ENCODE measurements around the gene PHF21A.

DNA sequence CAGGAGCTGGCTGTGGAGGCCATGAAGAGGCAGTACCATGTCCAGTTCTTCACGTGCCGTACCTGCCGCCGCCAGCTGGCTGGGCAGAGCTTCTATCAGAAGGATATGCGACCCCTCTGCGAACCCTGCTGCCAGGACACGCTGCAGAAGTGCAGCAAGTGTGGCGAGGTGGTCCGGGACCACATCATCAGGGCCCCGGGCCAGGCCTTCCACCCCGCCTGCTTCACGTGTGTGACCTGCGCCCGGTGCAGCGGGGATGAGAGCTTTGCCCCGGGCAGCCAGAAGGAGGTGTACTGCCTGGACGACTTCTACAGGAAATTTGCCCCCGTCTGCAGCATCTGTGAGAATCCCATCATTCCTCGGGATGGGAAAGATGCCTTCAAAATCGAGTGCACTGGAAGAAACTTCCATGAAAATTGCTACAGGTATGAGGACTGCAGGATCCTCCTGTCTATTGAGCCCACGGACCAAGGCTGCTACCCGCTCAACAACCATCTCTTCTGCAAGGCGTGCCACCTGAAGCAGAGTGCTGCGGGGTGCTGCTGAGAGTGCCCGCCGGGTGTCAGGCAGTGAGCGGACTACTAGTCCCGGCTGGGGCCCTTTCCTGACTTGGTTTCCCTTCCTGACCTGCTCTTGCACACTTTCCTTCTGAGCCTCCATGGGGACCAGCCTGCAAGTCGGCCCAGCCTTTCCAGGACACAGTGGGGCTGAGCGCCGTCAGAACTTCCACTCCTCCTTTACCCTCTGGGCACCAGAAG lies 22.0 kb upstream of the PHF21A start:
- TF ChIP-seq TAF1 (IDR thresholded peaks at IDR 0.05; ENCODE audit: borderline replicate concordance, insufficient read depth, low read length) (no peak), POLR2AphosphoS5 (IDR thresholded peaks at IDR 0.05; ENCODE audit: low read depth, low read length) (no peak), SIN3A (IDR thresholded peaks at IDR 0.05; ENCODE audit: borderline replicate concordance, insufficient read depth, low read length) (no peak)
- TF ChIP-seq, protein P1, sequence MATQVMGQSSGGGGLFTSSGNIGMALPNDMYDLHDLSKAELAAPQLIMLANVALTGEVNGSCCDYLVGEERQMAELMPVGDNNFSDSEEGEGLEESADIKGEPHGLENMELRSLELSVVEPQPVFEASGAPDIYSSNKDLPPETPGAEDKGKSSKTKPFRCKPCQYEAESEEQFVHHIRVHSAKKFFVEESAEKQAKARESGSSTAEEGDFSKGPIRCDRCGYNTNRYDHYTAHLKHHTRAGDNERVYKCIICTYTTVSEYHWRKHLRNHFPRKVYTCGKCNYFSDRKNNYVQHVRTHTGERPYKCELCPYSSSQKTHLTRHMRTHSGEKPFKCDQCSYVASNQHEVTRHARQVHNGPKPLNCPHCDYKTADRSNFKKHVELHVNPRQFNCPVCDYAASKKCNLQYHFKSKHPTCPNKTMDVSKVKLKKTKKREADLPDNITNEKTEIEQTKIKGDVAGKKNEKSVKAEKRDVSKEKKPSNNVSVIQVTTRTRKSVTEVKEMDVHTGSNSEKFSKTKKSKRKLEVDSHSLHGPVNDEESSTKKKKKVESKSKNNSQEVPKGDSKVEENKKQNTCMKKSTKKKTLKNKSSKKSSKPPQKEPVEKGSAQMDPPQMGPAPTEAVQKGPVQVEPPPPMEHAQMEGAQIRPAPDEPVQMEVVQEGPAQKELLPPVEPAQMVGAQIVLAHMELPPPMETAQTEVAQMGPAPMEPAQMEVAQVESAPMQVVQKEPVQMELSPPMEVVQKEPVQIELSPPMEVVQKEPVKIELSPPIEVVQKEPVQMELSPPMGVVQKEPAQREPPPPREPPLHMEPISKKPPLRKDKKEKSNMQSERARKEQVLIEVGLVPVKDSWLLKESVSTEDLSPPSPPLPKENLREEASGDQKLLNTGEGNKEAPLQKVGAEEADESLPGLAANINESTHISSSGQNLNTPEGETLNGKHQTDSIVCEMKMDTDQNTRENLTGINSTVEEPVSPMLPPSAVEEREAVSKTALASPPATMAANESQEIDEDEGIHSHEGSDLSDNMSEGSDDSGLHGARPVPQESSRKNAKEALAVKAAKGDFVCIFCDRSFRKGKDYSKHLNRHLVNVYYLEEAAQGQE (IDR thresholded peaks at IDR 0.05; ENCODE audit: insufficient read depth in 1 of 2, low read depth in 2 of 2, low read length in 2 of 2), result no peak

All from PFSK-1 (cell line).